GM19455 (cell line): ENCODE results near the gene VEZT.

Experiments
- ATAC-seq: cut with Tn5 transposase; IDR thresholded peaks from one replicate; pipeline ENCODE4 v1.9.1; 2021; ENCODE audit not compliant: unreplicated experiment

Gene VEZT

GRCh38 chr12:95197636-95198035, 20.0 kb upstream of the VEZT start:
- no peak for ATAC-seq

DNA sequence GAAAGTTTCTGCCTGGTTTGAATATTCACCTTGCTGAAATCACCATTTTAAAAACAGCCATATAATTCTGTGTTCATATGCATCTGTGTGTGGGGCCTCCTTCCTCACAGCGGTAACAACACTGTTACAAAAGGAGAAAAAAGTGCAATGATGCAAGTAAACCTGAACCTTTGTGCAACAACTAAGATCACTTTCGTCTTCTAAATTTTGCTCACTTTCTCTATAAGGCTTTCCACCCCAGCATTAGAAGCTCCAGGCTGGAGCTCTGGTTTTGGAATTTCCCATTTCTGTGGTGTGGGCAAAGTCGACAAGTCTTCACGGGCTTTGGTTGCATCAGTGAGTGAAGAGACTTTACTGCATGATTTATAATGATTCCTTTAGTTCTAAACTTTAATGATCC, 18.7 kb upstream of the VEZT start:
- peak; percentile 53 for ATAC-seq

GRCh38 chr12:95200128-95200894, 17.3 kb upstream of the VEZT start:
- ATAC-seq, result no peak

GRCh38 chr12:95201056-95201670, 16.4 kb upstream of the VEZT start:
- no peak for ATAC-seq

GRCh38 chr12:95202691-95203486, 14.7 kb upstream of the VEZT start:
- ATAC-seq, result no peak

- no peak for ATAC-seq
Measured at GRCh38 chr12:95203487-95204030, 14.0 kb upstream of the VEZT start.

DNA sequence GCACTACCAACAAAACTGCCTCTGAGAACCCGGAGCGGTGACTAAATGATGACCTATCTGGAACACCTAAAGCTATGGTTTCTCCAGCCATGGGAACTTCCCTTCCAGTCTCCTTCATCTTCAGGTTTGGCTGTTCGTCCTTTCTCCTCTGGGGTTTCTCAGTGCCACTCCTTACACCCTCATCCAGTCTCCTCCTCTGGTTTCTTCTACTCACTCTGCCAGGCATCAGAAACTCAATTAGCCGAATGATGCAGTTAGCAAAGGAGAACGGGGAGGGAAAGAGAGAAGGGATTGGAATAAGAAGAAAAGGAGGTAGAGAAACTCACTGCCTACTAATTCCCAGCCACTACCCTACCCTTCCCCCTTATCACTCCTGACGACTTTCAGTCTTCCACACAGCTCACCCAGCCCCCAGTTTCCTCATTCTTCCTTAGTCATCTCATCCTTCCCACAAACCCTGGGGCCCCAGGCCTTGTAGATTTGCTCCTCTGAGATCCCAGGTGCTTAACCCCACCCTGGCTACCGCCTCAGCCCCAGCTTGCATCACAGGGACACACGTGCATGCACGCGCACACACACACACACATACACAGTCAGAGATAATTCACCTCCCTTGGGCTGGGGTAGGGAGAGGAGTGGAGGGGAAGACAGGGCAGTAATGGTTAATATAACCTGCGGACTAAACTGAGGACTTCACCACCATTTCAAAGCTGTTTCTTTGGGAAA, 13.3 kb upstream of the VEZT start:
- no peak for ATAC-seq

GRCh38 chr12:95205016-95205624, 12.5 kb upstream of the VEZT start:
- no peak for ATAC-seq

DNA sequence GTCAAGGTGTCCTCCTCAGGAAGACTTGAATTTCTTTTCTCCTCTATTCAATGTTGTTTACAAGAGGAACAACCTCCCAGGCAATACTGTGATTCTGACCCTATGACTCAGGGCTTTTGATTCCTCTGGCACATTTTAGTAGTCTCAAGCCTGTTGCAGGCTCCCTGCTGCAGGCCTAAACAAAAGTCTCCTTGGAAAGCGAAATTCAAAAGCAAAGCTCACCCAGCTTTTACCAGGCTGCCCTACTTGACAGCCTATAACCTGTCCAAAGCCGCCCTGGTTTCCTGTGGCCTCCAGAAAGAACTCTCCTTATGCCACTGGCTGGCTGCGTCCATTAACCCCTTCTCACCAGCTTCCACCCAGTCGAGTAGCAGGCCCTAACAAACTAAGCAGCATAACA, 11.9 kb upstream of the VEZT start:
- ATAC-seq, result no peak

DNA sequence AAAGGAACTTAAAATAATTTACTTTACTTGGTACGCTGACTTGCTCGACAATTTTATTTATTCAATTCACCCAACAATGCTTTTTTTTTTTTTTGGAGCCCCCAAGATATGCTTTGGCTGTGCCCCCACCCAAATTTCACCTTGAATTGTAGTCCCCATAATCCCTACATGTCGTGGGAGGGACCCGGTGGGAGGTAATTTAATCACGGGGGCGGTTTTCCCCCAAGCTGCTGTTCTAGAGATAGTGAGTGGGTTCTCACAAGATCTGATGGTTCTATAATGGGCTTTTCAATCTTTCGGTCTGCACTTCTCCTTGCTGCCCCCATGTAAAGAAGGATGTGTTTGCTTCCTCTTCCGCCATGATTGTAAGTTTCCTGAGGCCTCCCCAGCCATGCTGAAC, 10.7 kb upstream of the VEZT start:
- no peak for ATAC-seq

DNA sequence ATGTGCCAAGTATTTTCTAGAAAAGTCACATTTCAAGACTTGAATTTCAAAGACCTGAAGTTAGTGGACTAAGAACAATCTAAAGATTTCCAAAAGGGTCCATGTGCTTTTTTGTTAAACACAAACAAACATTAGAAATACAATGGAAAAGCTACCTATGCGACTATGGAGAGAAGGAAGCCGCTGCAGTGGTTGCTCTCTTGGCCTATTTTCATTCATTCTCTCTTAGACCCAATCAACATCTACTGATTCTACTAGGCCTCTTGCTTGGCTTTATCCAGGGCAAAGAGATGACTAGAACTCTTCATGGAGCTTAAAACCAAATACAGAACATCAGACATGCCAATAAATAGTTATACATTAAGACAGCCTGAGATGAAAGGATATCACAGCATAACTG, 10.2 kb upstream of the VEZT start:
- no peak for ATAC-seq

DNA sequence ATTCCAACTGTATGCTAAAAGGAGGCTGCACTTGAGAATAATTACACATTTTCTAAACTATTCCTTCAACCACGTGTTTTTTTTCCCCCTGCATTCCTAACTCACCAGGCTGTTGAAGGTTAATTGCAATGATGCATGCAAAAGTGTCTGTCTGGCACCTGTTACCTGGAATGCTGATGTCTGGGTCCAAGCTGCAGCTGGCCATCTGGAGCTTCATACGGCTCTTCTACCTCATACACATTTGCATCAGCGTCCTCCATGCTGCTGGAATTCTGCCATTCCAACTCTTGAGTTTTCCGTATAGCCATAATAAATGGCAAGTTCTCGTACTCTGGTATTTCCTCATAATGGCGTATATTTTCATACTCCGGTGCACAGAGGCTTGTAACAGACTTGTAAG, 8.9 kb upstream of the VEZT start:
- no peak for ATAC-seq

DNA sequence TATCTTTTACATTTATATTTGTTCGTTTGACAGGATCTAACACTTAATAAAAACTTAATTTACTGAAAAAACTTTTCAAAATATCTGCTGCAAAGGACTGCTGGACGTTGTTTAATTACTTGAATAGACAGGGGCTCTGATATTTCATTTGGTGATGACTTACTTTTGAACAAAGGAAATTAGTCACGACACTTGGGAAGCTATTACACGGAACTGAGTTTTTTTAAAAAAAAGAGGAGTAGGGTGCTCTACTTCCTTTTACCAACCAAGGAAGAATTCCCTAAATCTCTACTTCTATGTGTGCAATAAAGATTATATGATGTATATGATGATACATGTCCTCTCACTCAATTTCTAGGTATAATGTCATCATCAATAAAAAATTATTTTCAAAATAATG, 5.0 kb upstream of the VEZT start:
- no peak for ATAC-seq

- ATAC-seq, result no peak
Measured at GRCh38 chr12:95213119-95213518, 4.5 kb upstream of the VEZT start.

DNA sequence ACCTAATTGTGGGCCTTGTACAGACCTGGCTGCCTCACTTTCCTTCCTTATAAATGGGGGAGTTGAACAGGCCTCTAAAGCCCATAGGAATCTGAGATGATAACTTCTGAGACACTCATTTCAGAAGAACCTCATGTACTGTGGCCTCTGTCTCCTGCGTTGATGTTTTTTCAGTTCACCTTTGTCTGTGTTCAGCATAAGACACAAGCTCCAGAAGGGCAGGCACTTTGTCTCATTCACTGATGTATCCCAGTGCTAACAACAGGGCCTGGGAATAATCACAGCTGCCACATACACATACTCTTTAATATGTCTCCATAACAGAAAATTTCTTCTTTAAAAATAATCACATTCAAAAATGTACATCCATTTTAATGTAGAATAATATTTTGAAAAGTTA, 3.7 kb upstream of the VEZT start:
- no peak for ATAC-seq

- no peak for ATAC-seq
Measured at GRCh38 chr12:95214466-95214865, 3.1 kb upstream of the VEZT start.

- no peak for ATAC-seq
Measured at GRCh38 chr12:95215949-95216348, 1.7 kb upstream of the VEZT start.

DNA sequence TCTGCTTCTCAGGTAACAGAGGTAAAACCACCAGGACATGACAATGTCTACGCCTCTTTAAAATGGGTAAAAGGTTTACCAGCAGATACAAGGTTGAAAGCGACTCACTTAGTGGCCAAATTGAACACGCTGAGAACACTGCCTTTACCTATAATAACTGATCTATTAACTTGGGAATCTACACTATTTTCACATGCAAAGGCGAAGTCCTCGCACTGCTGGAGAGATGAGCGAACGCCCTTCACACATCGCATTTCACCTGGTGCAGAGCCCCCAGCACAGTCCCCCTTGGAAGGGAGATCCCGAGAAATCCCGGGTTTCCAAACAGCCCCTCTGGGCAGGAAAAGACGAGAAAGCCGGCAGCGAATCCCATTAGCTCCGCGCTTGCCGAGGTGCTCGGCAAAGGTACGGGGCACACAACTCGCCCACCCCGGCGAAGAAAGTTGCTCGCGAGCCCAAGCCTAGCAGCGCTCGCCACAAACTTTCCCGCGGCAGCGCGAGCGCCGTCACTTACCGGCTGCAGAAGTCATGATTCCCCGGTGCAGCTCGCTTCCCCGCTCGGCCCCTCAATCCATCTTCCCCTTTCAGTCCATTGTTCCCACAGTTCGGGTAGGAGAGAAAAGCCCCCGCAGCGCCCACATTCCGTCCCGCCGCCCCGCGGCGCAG, 763 bp upstream of the VEZT start:
- ATAC-seq, result peak; percentile 24

GRCh38 chr12:95218150-95219133, 835 bp downstream of the VEZT start:
- ATAC-seq, result no peak
